ENCODE results near the gene FNDC11.

The FNDC11 gene

DNA sequence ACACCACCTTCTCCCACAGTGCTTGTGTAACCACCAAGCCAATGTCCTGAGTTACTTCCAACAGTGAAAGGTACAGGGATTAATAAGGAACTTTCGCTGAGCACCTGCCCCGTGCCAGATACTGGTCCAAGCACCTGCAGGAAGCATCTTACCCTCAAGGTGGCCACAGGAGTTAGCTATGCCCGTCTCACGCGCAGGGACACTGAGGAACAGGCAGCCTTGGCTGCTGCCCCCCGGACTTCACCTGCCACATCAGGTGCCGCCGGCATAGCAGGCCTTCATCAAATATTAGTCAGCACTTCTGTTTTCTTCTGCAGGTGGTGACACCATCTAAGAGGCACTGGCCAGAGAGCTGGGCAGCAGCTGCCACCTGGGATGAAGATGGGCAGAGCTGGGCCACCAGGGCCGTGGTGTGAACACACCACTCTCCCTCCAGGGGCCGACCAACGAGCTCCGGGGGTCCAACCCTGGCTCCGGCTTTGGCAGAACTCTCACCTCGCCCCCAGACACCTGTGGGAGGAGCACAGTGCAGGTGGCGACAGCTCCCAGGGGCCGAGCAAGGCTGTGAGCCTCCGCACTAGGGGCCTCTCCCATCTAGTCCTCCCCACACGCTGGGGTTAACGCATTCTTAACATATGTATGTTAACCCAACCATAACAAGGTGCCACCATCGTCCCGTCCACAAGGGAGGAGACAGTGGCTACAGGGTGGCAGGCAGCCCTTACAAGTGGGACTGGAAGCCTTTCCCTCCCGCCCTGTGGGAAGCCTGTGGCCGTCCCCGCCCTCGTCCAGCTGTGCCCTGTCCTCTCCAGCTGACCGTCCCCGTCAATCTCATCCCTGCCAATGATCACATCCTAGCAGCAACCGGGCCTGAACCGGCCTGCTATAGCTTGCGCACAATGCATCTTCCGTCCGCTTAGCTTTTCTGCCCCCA lies 36.3 kb upstream of the FNDC11 start:
- no peak overlapping the region for H3K27ac ChIP-seq
- TF ChIP-seq FOXP2 (optimal IDR thresholded peaks at IDR 0.05; ENCODE audit: control extremely low read depth, extremely low read length, insufficient read depth) (no peak), POLR2AphosphoS5 (IDR thresholded peaks at IDR 0.05; ENCODE audit: borderline replicate concordance, low read depth, low read length) (no peak), EZH2 (IDR thresholded peaks at IDR 0.05) (no peak)
- no peak overlapping the region for H3K9ac ChIP-seq (ENCODE audit: insufficient read length)
- H3K4me3 ChIP-seq = no peak overlapping the region
- no peak for DNase-seq (ENCODE audit: low read depth, low spot score)
- H3K36me3 ChIP-seq (ENCODE audit: insufficient read depth, low read length) = peaks cover 8% of the 10 kb centered on the region; the same call in 1 of the 2 replicates
- H3K9me3 ChIP-seq (ENCODE audit: low read depth, low read length) = no peaks in the 10 kb centered on the region; the same call in 1 of the 2 replicates

DNA sequence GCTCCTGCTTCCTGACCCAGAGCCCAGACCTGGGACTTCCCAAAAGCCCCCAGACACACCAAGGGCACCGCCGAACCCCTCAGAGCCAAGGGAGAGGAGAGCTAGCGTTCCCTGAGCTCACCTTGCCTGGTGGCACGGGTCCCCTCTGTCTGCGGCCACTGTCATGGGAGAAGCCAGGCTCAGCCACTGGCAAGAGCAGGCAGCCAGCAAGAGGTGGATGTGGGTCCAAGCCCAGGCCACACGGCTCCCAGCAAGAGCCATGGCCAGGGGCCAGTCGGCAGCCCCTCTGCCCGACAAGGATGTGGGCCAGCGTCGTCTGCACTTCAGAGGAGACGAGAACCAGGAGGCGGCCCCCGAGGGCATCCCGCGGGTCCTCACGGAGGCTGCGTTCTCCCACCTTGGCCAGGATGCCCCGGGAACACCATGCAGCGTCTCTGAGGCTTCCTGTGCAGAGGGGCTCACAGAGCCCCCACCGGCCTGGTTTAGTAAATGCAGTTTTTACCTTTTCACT lies 35.6 kb upstream of the FNDC11 start:
- Histone ChIP-seq H3K9ac (ENCODE audit: insufficient read length) (no peak overlapping the region), H3K9me3 (ENCODE audit: low read depth, low read length) (no peaks in the 10 kb centered on the region; the same call in 1 of the 2 replicates), H3K36me3 (ENCODE audit: insufficient read depth, low read length) (peaks cover 13% of the 10 kb centered on the region; the same call in 1 of the 2 replicates), H3K27ac (no peak overlapping the region), H3K4me3 (no peak overlapping the region)
- TF ChIP-seq FOXP2 (optimal IDR thresholded peaks at IDR 0.05; ENCODE audit: control extremely low read depth, extremely low read length, insufficient read depth) = no peak
- TF ChIP-seq POLR2AphosphoS5 (IDR thresholded peaks at IDR 0.05; ENCODE audit: borderline replicate concordance, low read depth, low read length) = no peak
- TF ChIP-seq EZH2 (IDR thresholded peaks at IDR 0.05) = no peak
- no peak for DNase-seq (ENCODE audit: low read depth, low spot score)

DNA sequence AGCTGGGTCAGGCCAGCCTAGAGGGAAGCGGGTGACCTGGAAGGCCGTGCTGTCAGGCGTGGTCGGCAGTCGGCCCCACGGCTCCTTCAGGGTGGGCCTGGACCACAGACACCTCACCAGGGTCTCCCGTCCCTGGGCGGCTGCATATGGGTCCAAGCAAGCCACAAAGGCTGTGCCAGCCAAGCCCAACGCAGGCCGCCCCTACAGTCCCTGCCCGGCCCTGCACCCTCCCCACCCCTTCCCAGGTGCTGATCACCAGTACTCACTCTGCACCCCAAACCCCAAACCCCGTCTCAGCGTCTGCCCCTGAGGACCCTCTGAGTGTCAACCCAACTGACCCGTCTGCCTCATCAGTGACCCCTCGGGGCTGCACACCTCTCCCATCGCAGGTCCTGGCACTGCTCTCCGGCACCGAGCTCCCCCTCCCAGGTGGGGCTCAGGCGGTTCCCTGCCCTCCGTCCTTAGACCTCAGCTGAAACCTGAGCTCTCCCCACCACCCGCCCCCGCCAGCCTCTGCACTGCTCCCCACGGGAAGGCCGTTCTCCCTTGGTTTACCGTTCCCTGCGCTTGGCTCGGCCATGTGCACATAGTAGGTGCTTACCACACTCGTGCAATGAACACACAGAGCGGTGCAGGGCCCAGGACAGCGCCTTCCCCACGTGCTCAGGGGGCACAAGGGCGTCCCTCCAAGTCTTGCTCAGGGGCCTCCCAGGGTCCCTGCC lies 34.9 kb upstream of the FNDC11 start:
- Histone ChIP-seq H3K9ac (ENCODE audit: insufficient read length) (no peak overlapping the region), H3K9me3 (ENCODE audit: low read depth, low read length) (no peaks in the 10 kb centered on the region; the same call in 1 of the 2 replicates), H3K4me3 (peak overlapping the region; percentile 92), H3K36me3 (ENCODE audit: insufficient read depth, low read length) (peaks cover 13% of the 10 kb centered on the region; the same call in 1 of the 2 replicates), H3K27ac (no peak overlapping the region)
- TF ChIP-seq FOXP2 (optimal IDR thresholded peaks at IDR 0.05; ENCODE audit: control extremely low read depth, extremely low read length, insufficient read depth) (no peak), EZH2 (IDR thresholded peaks at IDR 0.05) (no peak), POLR2AphosphoS5 (IDR thresholded peaks at IDR 0.05; ENCODE audit: borderline replicate concordance, low read depth, low read length) (no peak)
- DNase-seq (ENCODE audit: low read depth, low spot score) = no peak

DNA sequence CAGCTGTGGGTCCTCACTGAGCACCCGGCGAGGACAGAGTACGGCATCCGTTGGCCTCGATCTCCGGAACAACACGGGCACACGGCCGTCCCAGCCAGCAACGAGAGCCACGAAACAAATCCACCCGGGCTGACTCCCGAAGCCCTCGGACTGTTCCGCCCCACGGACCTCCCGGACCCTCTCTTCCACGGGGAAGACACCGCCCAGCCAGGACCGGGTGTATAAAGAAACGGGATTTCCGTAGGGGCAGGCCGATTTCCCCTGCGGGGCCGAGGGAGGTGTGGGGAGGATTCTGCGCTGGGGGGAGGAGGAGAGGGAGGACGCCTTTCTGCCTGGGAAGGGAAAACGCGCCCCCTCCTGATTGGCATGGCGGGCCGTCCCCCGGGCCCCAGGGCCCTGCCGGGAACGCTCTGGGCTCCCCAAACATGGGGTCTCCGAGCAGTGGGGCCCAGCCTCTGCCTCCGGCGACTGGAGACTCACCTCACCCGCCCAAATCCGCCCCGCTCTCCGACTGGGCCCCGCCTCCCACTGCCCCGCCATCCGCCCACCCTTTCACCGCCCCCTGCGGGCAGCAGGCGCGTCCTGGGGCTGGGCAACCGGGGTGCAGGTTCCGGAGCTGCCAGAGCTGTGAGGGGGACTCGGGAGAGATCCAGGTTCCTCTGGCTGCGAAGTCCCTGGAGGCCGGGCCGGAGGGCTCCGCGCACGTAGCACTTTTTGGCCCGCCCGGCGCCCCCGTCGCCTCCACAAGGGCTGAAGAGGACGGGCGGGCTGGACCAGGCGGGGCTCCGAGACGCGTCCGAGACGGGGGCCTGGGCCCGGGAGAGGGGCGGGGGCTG lies 34.1 kb upstream of the FNDC11 start:
- no peak overlapping the region for H3K27ac ChIP-seq

DNA sequence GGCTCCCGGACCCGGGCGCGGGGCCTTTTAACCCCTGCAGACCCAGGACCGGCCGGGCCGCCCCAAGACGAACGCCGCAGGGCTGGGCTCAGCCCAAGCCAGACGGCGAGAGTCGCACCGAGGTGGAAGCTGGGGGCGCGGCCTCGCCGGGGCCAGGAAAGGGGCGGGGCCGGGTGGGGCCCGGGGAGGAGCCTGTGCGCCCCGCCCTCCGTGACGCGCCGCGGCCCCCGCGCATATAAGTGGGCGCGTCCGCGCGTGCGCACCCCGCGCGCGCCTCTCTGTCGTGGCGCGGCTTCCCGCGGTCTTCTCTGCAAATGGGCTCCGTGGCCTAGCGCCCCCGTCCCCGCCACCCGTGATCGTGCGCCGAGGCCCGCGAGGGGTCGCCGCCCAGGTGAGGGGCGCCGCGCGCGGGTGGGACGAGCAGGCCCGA lies 33.4 kb upstream of the FNDC11 start, which contains the start of gene PPDPF:
Gene PPDPF (plus strand): TSS at position 262 of the 430 bp plus-strand sequence. CDS start 544 bp downstream, outside the sequence.
- peak; percentile 78 for TF ChIP-seq POLR2AphosphoS5 (IDR thresholded peaks at IDR 0.05; ENCODE audit: borderline replicate concordance, low read depth, low read length)
- TF ChIP-seq FOXP2 (optimal IDR thresholded peaks at IDR 0.05; ENCODE audit: control extremely low read depth, extremely low read length, insufficient read depth) = no peak
- TF ChIP-seq EZH2 (IDR thresholded peaks at IDR 0.05) = no peak
- Histone ChIP-seq H3K27ac (no peak within 1 kb of the TSS; the same call in 1 of the 2 replicates), H3K9ac (ENCODE audit: insufficient read length) (peak within 1 kb of the TSS; percentile 81), H3K36me3 (ENCODE audit: insufficient read depth, low read length) (peaks cover 13% of the 10 kb centered on the region; the same call in 1 of the 2 replicates), H3K9me3 (ENCODE audit: low read depth, low read length) (no peaks in the 10 kb centered on the region; the same call in 1 of the 2 replicates), H3K4me3 (peak within 1 kb of the TSS; percentile 92)
- DNase-seq (ENCODE audit: low read depth, low spot score) = no peak

More for the DNA sequence above, 34.1 kb upstream of the FNDC11 start:
- Histone ChIP-seq H3K9me3 (ENCODE audit: low read depth, low read length) (no peaks in the 10 kb centered on the region; the same call in 1 of the 2 replicates), H3K4me3 (peak overlapping the region; percentile 92), H3K9ac (ENCODE audit: insufficient read length) (peak overlapping the region; percentile 45), H3K36me3 (ENCODE audit: insufficient read depth, low read length) (peaks cover 13% of the 10 kb centered on the region; the same call in 1 of the 2 replicates)
- no peak for TF ChIP-seq FOXP2 (optimal IDR thresholded peaks at IDR 0.05; ENCODE audit: control extremely low read depth, extremely low read length, insufficient read depth)
- no peak for TF ChIP-seq EZH2 (IDR thresholded peaks at IDR 0.05)
- no peak for DNase-seq (ENCODE audit: low read depth, low spot score)

DNA sequence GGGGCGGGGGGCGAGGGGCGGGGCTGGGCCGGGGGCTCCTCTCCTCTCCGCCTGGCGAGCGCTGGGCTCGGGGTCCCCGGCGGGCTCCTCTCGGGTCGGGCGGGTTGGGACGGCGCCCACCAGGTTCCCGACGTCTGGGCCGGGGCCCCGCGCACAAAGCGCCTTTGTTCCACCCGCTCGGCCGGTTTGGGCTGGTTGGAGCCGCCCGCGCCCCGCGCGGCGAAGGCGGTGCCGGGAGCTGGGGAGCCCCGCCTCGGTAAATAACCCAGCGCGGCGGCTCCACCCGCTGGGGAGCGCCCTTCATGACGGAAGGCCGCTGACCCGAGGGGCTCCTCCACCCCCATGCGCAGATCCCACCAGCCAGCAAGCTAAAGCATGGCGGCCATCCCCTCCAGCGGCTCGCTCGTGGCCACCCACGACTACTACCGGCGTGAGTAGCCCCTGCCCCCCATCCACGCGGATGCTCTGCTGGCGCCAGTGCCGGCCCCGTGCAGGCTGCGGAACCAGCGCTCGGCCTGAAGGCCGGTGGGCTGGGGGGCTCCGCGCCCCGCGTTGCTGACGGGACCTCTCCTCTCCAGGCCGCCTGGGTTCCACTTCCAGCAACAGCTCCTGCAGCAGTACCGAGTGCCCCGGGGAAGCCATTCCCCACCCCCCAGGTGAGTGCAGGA lies 32.9 kb upstream of the FNDC11 start:
- Histone ChIP-seq H3K27ac (no peak overlapping the region; the same call in 1 of the 2 replicates), H3K4me3 (peak overlapping the region; percentile 92), H3K9me3 (ENCODE audit: low read depth, low read length) (no peaks in the 10 kb centered on the region; the same call in 1 of the 2 replicates), H3K36me3 (ENCODE audit: insufficient read depth, low read length) (peaks cover 13% of the 10 kb centered on the region; the same call in 1 of the 2 replicates), H3K9ac (ENCODE audit: insufficient read length) (peak overlapping the region; percentile 81)
- DNase-seq (ENCODE audit: low read depth, low spot score) = no peak
- TF ChIP-seq FOXP2 (optimal IDR thresholded peaks at IDR 0.05; ENCODE audit: control extremely low read depth, extremely low read length, insufficient read depth) (no peak), POLR2AphosphoS5 (IDR thresholded peaks at IDR 0.05; ENCODE audit: borderline replicate concordance, low read depth, low read length) (no peak), EZH2 (IDR thresholded peaks at IDR 0.05) (no peak)

DNA sequence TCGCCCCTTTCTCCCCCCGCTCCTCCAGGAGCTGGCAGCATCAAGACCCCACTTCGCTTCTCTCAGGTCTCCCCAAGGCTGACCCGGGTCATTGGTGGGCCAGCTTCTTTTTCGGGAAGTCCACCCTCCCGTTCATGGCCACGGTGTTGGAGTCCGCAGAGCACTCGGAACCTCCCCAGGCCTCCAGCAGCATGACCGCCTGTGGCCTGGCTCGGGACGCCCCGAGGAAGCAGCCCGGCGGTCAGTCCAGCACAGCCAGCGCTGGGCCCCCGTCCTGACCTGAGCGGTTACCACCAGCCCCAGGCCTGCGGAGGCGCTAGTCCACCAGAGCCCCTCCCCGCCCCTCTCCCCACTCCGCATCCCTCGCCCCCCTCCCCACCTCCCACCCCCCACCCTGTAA lies 32.4 kb upstream of the FNDC11 start:
- H3K27ac ChIP-seq = no peak overlapping the region
- peak overlapping the region; percentile 92 for H3K4me3 ChIP-seq

More for the DNA sequence above, 32.4 kb upstream of the FNDC11 start:
- no peak for TF ChIP-seq POLR2AphosphoS5 (IDR thresholded peaks at IDR 0.05; ENCODE audit: borderline replicate concordance, low read depth, low read length)
- TF ChIP-seq FOXP2 (optimal IDR thresholded peaks at IDR 0.05; ENCODE audit: control extremely low read depth, extremely low read length, insufficient read depth) = no peak
- no peak for TF ChIP-seq EZH2 (IDR thresholded peaks at IDR 0.05)
- Histone ChIP-seq H3K36me3 (ENCODE audit: insufficient read depth, low read length) (peaks cover 13% of the 10 kb centered on the region; the same call in 1 of the 2 replicates), H3K9me3 (ENCODE audit: low read depth, low read length) (no peaks in the 10 kb centered on the region; the same call in 1 of the 2 replicates), H3K9ac (ENCODE audit: insufficient read length) (peak overlapping the region; percentile 81)
- no peak for DNase-seq (ENCODE audit: low read depth, low spot score)

Measured in SK-N-MC (cell line).